Caco-2 (cell line): ENCODE data around the gene RALBP1. TPM values are rescaled to one million over a fixed set of nuclear protein-coding genes. Genes with fewer than 3 reads are reported as not detected.

ENCODE experiments used
- BruUV-seq: library from RNA; stranded (reverse); fragments of 400-500 nt; replicated peaks from 2 replicates; lab custom pipeline; 2021; lab: Mats Ljungman, UMichigan
- CTCF ChIA-PET: fragments of 300-600 bp; sonication (Branson Sonifier 250); formaldehyde crosslinking; loops from one replicate; lab custom pipeline; 2022; ENCODE audit warnings: antibody characterized with exemption; lab: Charles Lee
- POLR2A ChIA-PET: fragments of 300-600 bp; sonication (Branson Sonifier 250); formaldehyde crosslinking; loops from one replicate; lab custom pipeline; 2022; ENCODE audit warnings: antibody characterized with exemption; lab: Charles Lee
- DNase-seq, 2 experiments: peaks; one replicate each; pipeline versions ENCODE4 v3.0.0 to v3.0.0-alpha.2; 2020 to 2022
- H3K27me3 ChIP-seq: replicated peaks from 2 replicates; pipeline ENCODE4 v1.6.0; 2011; ENCODE audit warnings: low read length; ENCODE audit not compliant: control insufficient read depth, insufficient read depth
- H3K36me3 ChIP-seq: 2 replicates; pipeline ENCODE4 v1.5.1; 2011; ENCODE audit warnings: low read length; ENCODE audit not compliant: control insufficient read depth, insufficient read depth
- H3K4me1 ChIP-seq: fragments of 250-450 bp; sonication (Bioruptor Pico); 2 replicates; pipeline ENCODE4 v1.5.1; 2020; ENCODE audit warnings: mild to moderate bottlenecking
- H3K4me3 ChIP-seq: 2 replicates; pipeline ENCODE4 v1.5.1; 2011; ENCODE audit warnings: low read depth, mild to moderate bottlenecking, control low read depth, low read length
- H3K9me3 ChIP-seq: fragments of 250-450 bp; sonication (Bioruptor Pico); 2 replicates; pipeline ENCODE4 v1.5.1; 2020; ENCODE audit warnings: mild to moderate bottlenecking, moderate library complexity
- H3K27ac Mint-ChIP-seq: one replicate; pipeline ENCODE4 v1.8.0; 2022; ENCODE audit warnings: mixed read lengths; ENCODE audit not compliant: unreplicated experiment
- H3K27me3 Mint-ChIP-seq: one replicate; pipeline ENCODE4 v1.8.0; 2022; ENCODE audit warnings: mixed read lengths; ENCODE audit not compliant: insufficient read depth, unreplicated experiment
- H3K36me3 Mint-ChIP-seq: one replicate; pipeline ENCODE4 v1.8.0; 2022; ENCODE audit warnings: mild to moderate bottlenecking, mixed read lengths; ENCODE audit not compliant: insufficient read depth, unreplicated experiment
- H3K4me1 Mint-ChIP-seq: one replicate; pipeline ENCODE4 v1.8.0; 2022; ENCODE audit warnings: low read depth, mixed read lengths; ENCODE audit not compliant: unreplicated experiment
- H3K4me3 Mint-ChIP-seq: one replicate; pipeline ENCODE4 v1.8.0; 2022; ENCODE audit warnings: mild to moderate bottlenecking, moderate library complexity, mixed read lengths; ENCODE audit not compliant: unreplicated experiment
- H3K9me3 Mint-ChIP-seq: one replicate; pipeline ENCODE4 v1.8.0; 2022; ENCODE audit warnings: mixed read lengths; ENCODE audit not compliant: unreplicated experiment
- intact Hi-C: fragments of 100-400 bp; cut with micrococcal nuclease; formaldehyde crosslinking; loops from one replicate; pipeline ENCODE4 v1.10.0; 2022; ENCODE audit not compliant: unreplicated experiment
- total RNA-seq: library from RNA; stranded (reverse); gene quantifications from 2 replicates; pipeline ENCODE4 v1.2.3, GENCODE V29; 2022
- TF ChIP-seq, protein P1 (sequence below), 2 experiments: fragments of 200-600 bp in 1 of 2; IDR thresholded peaks; 1 replicate in 1 of 2; 2 replicates in 1 of 2; pipeline versions ENCODE4 v1.5.1 to v1.8.0; 2011 to 2022; ENCODE audit warnings: antibody characterized with exemption in 1 of 2, control low read depth in 1 of 2, inconsistent platforms in 1 of 2, low read depth in 1 of 2, low read length in 1 of 2, mild to moderate bottlenecking in 1 of 2, moderate library complexity in 1 of 2; ENCODE audit not compliant: insufficient read depth in 1 of 2, severe bottlenecking in 1 of 2, unreplicated experiment in 1 of 2

The RALBP1 gene
- total RNA-seq, 1 experiment from 2014 or later, result 66.3 TPM

DNA sequence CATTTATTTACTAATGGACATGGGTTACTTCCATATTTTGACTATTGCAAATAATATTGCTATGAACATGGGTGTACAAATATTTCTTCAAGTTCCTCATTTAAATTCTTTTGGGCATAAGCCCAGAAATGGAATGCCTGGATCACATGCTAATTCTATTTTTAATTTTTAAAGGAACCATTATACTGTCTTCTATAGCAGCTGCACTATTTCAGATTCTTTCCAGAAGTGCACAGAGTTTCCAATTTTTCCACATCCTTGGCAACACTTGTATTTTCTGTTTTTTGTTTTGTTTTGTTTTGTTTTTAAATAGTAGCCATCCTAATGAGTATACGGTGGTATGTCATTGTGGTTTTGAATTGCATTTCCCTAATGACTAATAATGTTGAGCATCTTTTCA is 8.5 kb upstream of the RALBP1 start:
- no peak overlapping the region for H3K4me3 Mint-ChIP-seq
- intact Hi-C loops, result no loop called here
- no peaks in the 10 kb centered on the region for H3K27me3 Mint-ChIP-seq
- DNase-seq, result no peak
- no peaks in the 10 kb centered on the region for H3K4me1 ChIP-seq
- no peak overlapping the region for H3K27ac Mint-ChIP-seq
- no peaks in the 10 kb centered on the region for H3K4me1 Mint-ChIP-seq
- H3K36me3 Mint-ChIP-seq, result peaks cover 6% of the 10 kb centered on the region
- TF ChIP-seq, protein P1, sequence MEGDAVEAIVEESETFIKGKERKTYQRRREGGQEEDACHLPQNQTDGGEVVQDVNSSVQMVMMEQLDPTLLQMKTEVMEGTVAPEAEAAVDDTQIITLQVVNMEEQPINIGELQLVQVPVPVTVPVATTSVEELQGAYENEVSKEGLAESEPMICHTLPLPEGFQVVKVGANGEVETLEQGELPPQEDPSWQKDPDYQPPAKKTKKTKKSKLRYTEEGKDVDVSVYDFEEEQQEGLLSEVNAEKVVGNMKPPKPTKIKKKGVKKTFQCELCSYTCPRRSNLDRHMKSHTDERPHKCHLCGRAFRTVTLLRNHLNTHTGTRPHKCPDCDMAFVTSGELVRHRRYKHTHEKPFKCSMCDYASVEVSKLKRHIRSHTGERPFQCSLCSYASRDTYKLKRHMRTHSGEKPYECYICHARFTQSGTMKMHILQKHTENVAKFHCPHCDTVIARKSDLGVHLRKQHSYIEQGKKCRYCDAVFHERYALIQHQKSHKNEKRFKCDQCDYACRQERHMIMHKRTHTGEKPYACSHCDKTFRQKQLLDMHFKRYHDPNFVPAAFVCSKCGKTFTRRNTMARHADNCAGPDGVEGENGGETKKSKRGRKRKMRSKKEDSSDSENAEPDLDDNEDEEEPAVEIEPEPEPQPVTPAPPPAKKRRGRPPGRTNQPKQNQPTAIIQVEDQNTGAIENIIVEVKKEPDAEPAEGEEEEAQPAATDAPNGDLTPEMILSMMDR (IDR thresholded peaks at IDR 0.05; ENCODE audit: insufficient read depth in 1 of 2, low read depth in 1 of 2, low read length in 1 of 2, severe bottlenecking in 1 of 2, unreplicated experiment in 1 of 2), result no peak
- BruUV-seq, result no TSS peak
- H3K9me3 Mint-ChIP-seq, result peaks cover 35% of the 10 kb centered on the region
- peaks cover 10% of the 10 kb centered on the region; the same call in 1 of the 2 replicates for H3K9me3 ChIP-seq
- no peaks in the 10 kb centered on the region for H3K27me3 ChIP-seq
- H3K36me3 ChIP-seq, result no peaks in the 10 kb centered on the region
- ChIA-PET POLR2A (no interaction called here), CTCF (no interaction called here)
- H3K4me3 ChIP-seq, result no peak overlapping the region

DNA sequence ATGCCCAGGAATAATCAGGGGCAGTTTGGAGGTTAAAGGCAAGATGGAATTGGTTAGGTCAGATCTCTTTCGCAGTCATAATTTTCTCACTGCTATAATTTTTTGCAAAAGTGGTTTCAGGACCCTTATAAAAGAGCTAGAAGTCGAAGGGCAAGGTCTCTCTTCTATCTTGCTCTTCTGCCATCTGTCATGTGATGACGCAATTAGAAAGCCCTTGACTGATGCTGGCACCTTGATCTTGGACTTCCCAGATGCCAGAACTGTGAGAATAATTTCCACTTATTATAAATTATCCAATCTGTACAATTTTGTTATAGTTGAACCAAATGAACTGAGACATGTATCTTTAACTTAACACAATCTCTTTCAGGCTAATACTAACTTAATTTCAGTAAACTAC is 6.3 kb upstream of the RALBP1 start:
- no peak for DNase-seq
- Mint-ChIP-seq H3K36me3 (peaks cover 6% of the 10 kb centered on the region), H3K27me3 (no peaks in the 10 kb centered on the region), H3K4me1 (peaks cover 15% of the 10 kb centered on the region), H3K9me3 (peaks cover 44% of the 10 kb centered on the region), H3K27ac (no peak overlapping the region), H3K4me3 (no peak overlapping the region)
- CTCF ChIA-PET, result no interaction called here
- intact Hi-C loops, result no loop called here
- Histone ChIP-seq H3K9me3 (peaks cover 10% of the 10 kb centered on the region; the same call in 1 of the 2 replicates), H3K27me3 (no peaks in the 10 kb centered on the region), H3K4me1 (peaks cover 13% of the 10 kb centered on the region), H3K4me3 (no peak overlapping the region), H3K36me3 (no peaks in the 10 kb centered on the region)
- no TSS peak for BruUV-seq
- POLR2A ChIA-PET, result no interaction called here
- TF ChIP-seq, protein P1 (IDR thresholded peaks at IDR 0.05; ENCODE audit: insufficient read depth in 1 of 2, low read depth in 1 of 2, low read length in 1 of 2, severe bottlenecking in 1 of 2, unreplicated experiment in 1 of 2), result no peak

DNA sequence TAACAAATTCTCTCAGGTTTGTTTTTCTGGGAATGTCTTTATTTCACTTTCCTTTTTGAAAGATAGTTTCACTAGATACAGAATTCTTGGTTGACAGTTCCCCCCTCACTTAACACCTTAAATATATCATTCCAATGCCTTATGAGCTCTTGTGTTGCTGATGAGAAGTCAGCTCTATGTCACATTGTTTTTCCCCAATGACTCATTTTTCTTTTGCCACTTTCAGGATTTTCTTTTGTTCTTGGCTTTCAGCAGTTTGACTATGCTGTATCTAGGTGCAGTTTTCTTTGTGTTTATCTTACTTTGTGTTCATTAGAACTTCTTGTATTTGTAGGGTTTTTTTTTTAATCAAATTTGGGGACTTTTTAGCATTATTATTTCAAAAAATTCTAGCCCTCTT is 5.6 kb upstream of the RALBP1 start:
- Mint-ChIP-seq H3K4me3 (no peak overlapping the region), H3K9me3 (peaks cover 44% of the 10 kb centered on the region), H3K27ac (no peak overlapping the region), H3K4me1 (peaks cover 18% of the 10 kb centered on the region), H3K36me3 (peaks cover 8% of the 10 kb centered on the region), H3K27me3 (no peaks in the 10 kb centered on the region)
- POLR2A ChIA-PET, result no interaction called here
- Histone ChIP-seq H3K36me3 (no peaks in the 10 kb centered on the region), H3K9me3 (peaks cover 10% of the 10 kb centered on the region; the same call in 1 of the 2 replicates), H3K4me3 (no peak overlapping the region), H3K27me3 (no peaks in the 10 kb centered on the region), H3K4me1 (peaks cover 17% of the 10 kb centered on the region)
- CTCF ChIA-PET, result no interaction called here
- no peak for DNase-seq
- no TSS peak for BruUV-seq
- intact Hi-C loops, result no loop called here
- TF ChIP-seq, protein P1 (IDR thresholded peaks at IDR 0.05; ENCODE audit: insufficient read depth in 1 of 2, low read depth in 1 of 2, low read length in 1 of 2, severe bottlenecking in 1 of 2, unreplicated experiment in 1 of 2), result no peak
